Limb (tissue), 2 donors: Measurements from ENCODE around the gene TCHP.
"Not testable (repeated sequence)": the region's sequence is repeated elsewhere in the genome, so short reads cannot be mapped to it uniquely, and the experiment has no call there.

ENCODE experiments used
- DNase-seq, 2 donors: peaks; one replicate each; pipeline ENCODE4 v3.0.0-alpha.2; 2016; ENCODE audit errors: extremely low spot score in 2 of 2

Gene TCHP

GRCh38 chr12:109910254-109910968, 10.3 kb downstream of the TCHP start:
- DNase-seq: no peak

GRCh38 chr12:109910969-109911348, 10.9 kb downstream of the TCHP start:
- no peak for DNase-seq

- DNase-seq: peak in 1 of 2 donors; percentile 49
These were observed 12.8 kb downstream of the TCHP start for GRCh38 chr12:109912855-109913321.

- no peak for DNase-seq
These were observed 14.4 kb downstream of the TCHP start for GRCh38 chr12:109914461-109914860.

- no peak for DNase-seq
These were observed 15.3 kb downstream of the TCHP start for GRCh38 chr12:109915171-109916040.

GRCh38 chr12:109916045-109916444, 16.0 kb downstream of the TCHP start:
- DNase-seq: no peak

GRCh38 chr12:109919456-109919855, 19.4 kb downstream of the TCHP start:
- DNase-seq: no peak

GRCh38 chr12:109920261-109920780, 20.2 kb downstream of the TCHP start:
- DNase-seq: peak in 1 of 2 donors; percentile 8

- no peak for DNase-seq
These were observed 21.9 kb downstream of the TCHP start for GRCh38 chr12:109921982-109922381.

GRCh38 chr12:109923038-109923437, 23.0 kb downstream of the TCHP start:
- DNase-seq: no peak

- DNase-seq: no peak
These were observed 23.6 kb downstream of the TCHP start for GRCh38 chr12:109923481-109924245.

- DNase-seq: no peak
These were observed 25.2 kb downstream of the TCHP start for GRCh38 chr12:109925185-109925840.

- no peak for DNase-seq
These were observed 25.9 kb downstream of the TCHP start for GRCh38 chr12:109926016-109926415.

- no peak for DNase-seq
These were observed 26.6 kb downstream of the TCHP start for GRCh38 chr12:109926488-109927210.

- DNase-seq: no peak
These were observed 27.5 kb downstream of the TCHP start for GRCh38 chr12:109927622-109928021.

- no peak for DNase-seq
These were observed 28.1 kb downstream of the TCHP start for GRCh38 chr12:109928058-109928656.

GRCh38 chr12:109929326-109929725, 29.3 kb downstream of the TCHP start:
- DNase-seq: not testable (repeated sequence)

GRCh38 chr12:109930028-109930800, 30.1 kb downstream of the TCHP start:
- no peak for DNase-seq

GRCh38 chr12:109931143-109931542, 31.1 kb downstream of the TCHP start:
- DNase-seq: no peak
